DMS53 treated with DMSO at 0.1 percent for 48 hours (cell line): ENCODE measurements around the gene DHRS1.
"Not testable (repeated sequence)": the region's sequence is repeated elsewhere in the genome, so short reads cannot be mapped to it uniquely, and the experiment has no call there.

Experiments used
- DNase-seq: peaks from one replicate; lab custom pipeline; 2025; ENCODE audit not compliant: unreplicated experiment; lab: John Stamatoyannopoulos, UW

DHRS1 gene

GRCh38 chr14:24252289-24253124 is 47.1 kb downstream of the DHRS1 start:
- no peak for DNase-seq

GRCh38 chr14:24251880-24252288 is 47.7 kb downstream of the DHRS1 start:
- no peak for DNase-seq

- no peak for DNase-seq
Observed at GRCh38 chr14:24250354-24250753, 49.2 kb downstream of the DHRS1 start.

- no peak for DNase-seq
Observed at GRCh38 chr14:24249230-24250021, 50.2 kb downstream of the DHRS1 start.

GRCh38 chr14:24247422-24247821 is 52.2 kb downstream of the DHRS1 start:
- DNase-seq = no peak

GRCh38 chr14:24246765-24247212 is 52.8 kb downstream of the DHRS1 start:
- no peak for DNase-seq

- DNase-seq = not testable (repeated sequence)
Observed at GRCh38 chr14:24245350-24245749, 54.2 kb downstream of the DHRS1 start.

GRCh38 chr14:24243336-24243836 is 56.2 kb downstream of the DHRS1 start:
- peak; percentile 47 for DNase-seq

GRCh38 chr14:24241829-24242443 is 57.6 kb downstream of the DHRS1 start:
- DNase-seq = peak; percentile 83
